Neural cell (in vitro differentiated cells): Measurements from ENCODE around the gene CCDC174. TPM values are rescaled to one million over a fixed set of nuclear protein-coding genes. Genes with fewer than 3 reads are reported as not detected.

Experiments
- H2AFZ ChIP-seq: fragments of 200-600, 300-800 bp; sonication (generic), shearing (Covaris generic); 2 replicates; pipeline ENCODE4 v1.6.0; 2014; ENCODE audit warnings: low read depth, mild to moderate bottlenecking, antibody characterized with exemption, low read length, moderate library complexity
- H3F3A ChIP-seq: fragments of 200-600 bp; shearing (Covaris generic); 2 replicates; pipeline ENCODE4 v1.6.1; 2016; ENCODE audit warnings: mild to moderate bottlenecking, moderate library complexity, mixed read lengths, antibody characterized with exemption, low read length; ENCODE audit not compliant: insufficient read depth, poor library complexity, severe bottlenecking
- H3K27ac ChIP-seq: fragments of 200-600, 300-800 bp; sonication (generic), shearing (Covaris generic); 2 replicates; pipeline ENCODE4 v1.5.1; 2014; ENCODE audit warnings: mild to moderate bottlenecking, low read length, moderate library complexity
- H3K27me3 ChIP-seq: fragments of 300-800, 200-600 bp; sonication (generic), shearing (Covaris generic); 2 replicates; pipeline ENCODE4 v1.6.0; 2014; ENCODE audit warnings: mild to moderate bottlenecking, low read depth, low read length, moderate library complexity; ENCODE audit not compliant: insufficient read depth
- H3K36me3 ChIP-seq: fragments of 300-800, 200-600 bp; sonication (generic), shearing (Covaris generic); 2 replicates; pipeline ENCODE4 v1.5.1; 2014; ENCODE audit warnings: mild to moderate bottlenecking, antibody characterized with exemption, low read length, moderate library complexity; ENCODE audit not compliant: insufficient read depth
- H3K4me2 ChIP-seq: fragments of 300-800, 200-600 bp; sonication (generic), shearing (Covaris generic); 2 replicates; pipeline ENCODE4 v1.6.0; 2014; ENCODE audit warnings: mild to moderate bottlenecking, low read length
- H3K4me3 ChIP-seq: fragments of 300-800, 200-600 bp; sonication (generic), shearing (Covaris generic); 2 replicates; pipeline ENCODE4 v1.5.1; 2014; ENCODE audit warnings: mild to moderate bottlenecking, low read length, moderate library complexity
- H3K79me2 ChIP-seq: fragments of 200-600 bp; shearing (Covaris generic); replicated peaks from 2 replicates; pipeline ENCODE4 v1.6.0; 2014; ENCODE audit warnings: mild to moderate bottlenecking, low read length, moderate library complexity; ENCODE audit not compliant: insufficient read depth
- H3K9ac ChIP-seq: fragments of 300-800, 200-600 bp; sonication (generic), shearing (Covaris generic); 2 replicates; pipeline ENCODE4 v1.6.1; 2016; ENCODE audit warnings: mild to moderate bottlenecking, low read length, mixed read lengths
- H3K9me2 ChIP-seq: fragments of 200-600 bp; shearing (Covaris generic); 2 replicates; pipeline ENCODE4 v1.6.1; 2016; ENCODE audit warnings: mild to moderate bottlenecking, low read length, mixed read lengths; ENCODE audit not compliant: insufficient read depth
- H3K9me3 ChIP-seq: fragments of 200-600, 300-800 bp; sonication (generic), shearing (Covaris generic); 2 replicates; pipeline ENCODE4 v1.6.1; 2016; ENCODE audit warnings: mild to moderate bottlenecking, mixed run types, low read length, moderate library complexity, mixed read lengths
- H4K20me1 ChIP-seq: fragments of 200-600 bp; shearing (Covaris generic); 2 replicates; pipeline ENCODE4 v1.6.1; 2016; ENCODE audit warnings: mild to moderate bottlenecking, mixed run types; ENCODE audit not compliant: insufficient read depth
- EP300 ChIP-seq: fragments of 450-650 bp; conservative IDR thresholded peaks from 2 replicates; pipeline ENCODE4 v1.6.1; 2014; ENCODE audit warnings: antibody characterized with exemption, mild to moderate bottlenecking, moderate library complexity; ENCODE audit not compliant: poor library complexity, severe bottlenecking
- EZH2 ChIP-seq: fragments of 200-600, 300-800 bp; shearing (Covaris generic), sonication (generic); IDR thresholded peaks from 2 replicates; pipeline ENCODE4 v1.6.1; 2014; ENCODE audit warnings: antibody characterized with exemption, low read length, borderline replicate concordance, mild to moderate bottlenecking; ENCODE audit not compliant: insufficient read depth, poor library complexity, severe bottlenecking
- MXI1 ChIP-seq: fragments of 450-650 bp; conservative IDR thresholded peaks from 2 replicates; pipeline ENCODE4 v1.6.1; 2014; ENCODE audit warnings: antibody characterized with exemption, mild to moderate bottlenecking; ENCODE audit not compliant: poor library complexity, severe bottlenecking
- POLR2AphosphoS5 ChIP-seq: IDR thresholded peaks from 2 replicates; pipeline ENCODE4 v1.6.1; 2012
- RAD21 ChIP-seq: fragments of 450-650 bp; conservative IDR thresholded peaks from 2 replicates; pipeline ENCODE4 v1.6.1; 2014; ENCODE audit warnings: antibody characterized with exemption, mild to moderate bottlenecking, moderate library complexity
- REST ChIP-seq: IDR thresholded peaks from 2 replicates; pipeline ENCODE4 v1.6.1; 2012; ENCODE audit warnings: borderline replicate concordance
- SMC3 ChIP-seq: fragments of 450-650 bp; conservative IDR thresholded peaks from 2 replicates; pipeline ENCODE4 v1.6.1; 2014; ENCODE audit warnings: antibody characterized with exemption, mild to moderate bottlenecking, moderate library complexity; ENCODE audit not compliant: poor library complexity
- TAF1 ChIP-seq: IDR thresholded peaks from 2 replicates; pipeline ENCODE4 v1.6.1; 2012; ENCODE audit warnings: low read depth
- polyA plus RNA-seq: library from polyadenylated mRNA; depleted of rRNA; stranded (reverse); fragments of >200 nt; gene quantifications from 2 replicates; pipeline ENCODE4 v1.2.3, GENCODE V29; 2014
- TF ChIP-seq, protein P1 (sequence below): fragments of 450-650 bp; IDR thresholded peaks from 2 replicates; pipeline ENCODE4 v1.5.1; 2014; ENCODE audit warnings: antibody characterized with exemption, mild to moderate bottlenecking, moderate library complexity; ENCODE audit not compliant: poor library complexity, severe bottlenecking

Gene CCDC174
- polyA plus RNA-seq, 1 donor from 2014 or later, result 18.0 TPM

DNA sequence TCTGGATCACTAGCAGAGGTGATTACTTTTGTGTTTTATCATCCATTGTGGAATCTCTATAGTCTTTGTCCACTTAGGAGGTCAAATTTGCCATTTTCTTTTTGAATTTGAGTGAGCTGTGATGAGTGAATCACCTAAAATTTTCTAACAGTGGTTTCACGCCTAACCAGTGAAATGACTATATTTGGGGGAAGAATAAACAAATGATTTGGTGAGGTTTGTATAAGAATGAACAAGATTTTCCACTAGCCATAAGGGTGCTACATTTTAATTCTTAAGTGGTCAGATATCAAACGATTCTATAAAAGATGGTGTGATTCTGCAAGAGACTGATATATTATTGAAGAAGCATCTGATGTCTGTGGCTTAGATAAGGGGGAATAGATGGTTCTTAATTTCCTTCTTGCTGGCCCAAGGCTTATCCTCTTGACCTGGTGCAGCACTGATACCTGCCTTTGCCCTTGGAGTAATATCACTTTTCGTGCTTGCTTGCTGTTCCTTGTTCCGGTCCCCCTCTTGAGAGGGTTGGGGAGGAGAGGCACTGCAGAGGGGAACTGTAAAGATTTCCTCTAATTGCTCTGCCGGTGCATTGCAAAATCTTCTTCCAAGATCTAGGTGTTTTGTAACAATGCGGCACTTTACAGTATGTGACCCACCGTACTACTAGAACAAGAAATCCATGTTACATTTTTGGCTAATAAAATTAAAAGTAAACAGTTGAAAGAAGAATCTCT lies 37.9 kb downstream of the CCDC174 start:
- H3K27me3 ChIP-seq, result no peaks in the 10 kb centered on the region
- H3K4me2 ChIP-seq, result no peak overlapping the region
- no peak for TF ChIP-seq EZH2
- no peak for TF ChIP-seq POLR2AphosphoS5
- TF ChIP-seq REST, result no peak
- TF ChIP-seq MXI1, result no peak
- no peak for TF ChIP-seq RAD21
- TF ChIP-seq, protein P1, sequence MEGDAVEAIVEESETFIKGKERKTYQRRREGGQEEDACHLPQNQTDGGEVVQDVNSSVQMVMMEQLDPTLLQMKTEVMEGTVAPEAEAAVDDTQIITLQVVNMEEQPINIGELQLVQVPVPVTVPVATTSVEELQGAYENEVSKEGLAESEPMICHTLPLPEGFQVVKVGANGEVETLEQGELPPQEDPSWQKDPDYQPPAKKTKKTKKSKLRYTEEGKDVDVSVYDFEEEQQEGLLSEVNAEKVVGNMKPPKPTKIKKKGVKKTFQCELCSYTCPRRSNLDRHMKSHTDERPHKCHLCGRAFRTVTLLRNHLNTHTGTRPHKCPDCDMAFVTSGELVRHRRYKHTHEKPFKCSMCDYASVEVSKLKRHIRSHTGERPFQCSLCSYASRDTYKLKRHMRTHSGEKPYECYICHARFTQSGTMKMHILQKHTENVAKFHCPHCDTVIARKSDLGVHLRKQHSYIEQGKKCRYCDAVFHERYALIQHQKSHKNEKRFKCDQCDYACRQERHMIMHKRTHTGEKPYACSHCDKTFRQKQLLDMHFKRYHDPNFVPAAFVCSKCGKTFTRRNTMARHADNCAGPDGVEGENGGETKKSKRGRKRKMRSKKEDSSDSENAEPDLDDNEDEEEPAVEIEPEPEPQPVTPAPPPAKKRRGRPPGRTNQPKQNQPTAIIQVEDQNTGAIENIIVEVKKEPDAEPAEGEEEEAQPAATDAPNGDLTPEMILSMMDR, result no peak
- no peak for TF ChIP-seq TAF1
- TF ChIP-seq EP300, result no peak
- no peak for TF ChIP-seq SMC3
- no peaks in the 10 kb centered on the region for H3K36me3 ChIP-seq
- H3K4me3 ChIP-seq, result no peak overlapping the region
- H3K79me2 ChIP-seq, result no peaks in the 10 kb centered on the region
- H4K20me1 ChIP-seq, result no peaks in the 10 kb centered on the region
- H3K9me2 ChIP-seq, result no peaks in the 10 kb centered on the region
- H3K9ac ChIP-seq, result no peak overlapping the region
- no peak overlapping the region for H2AFZ ChIP-seq
- no peak overlapping the region for H3K27ac ChIP-seq
- no peaks in the 10 kb centered on the region for H3F3A ChIP-seq
- no peaks in the 10 kb centered on the region for H3K9me3 ChIP-seq

DNA sequence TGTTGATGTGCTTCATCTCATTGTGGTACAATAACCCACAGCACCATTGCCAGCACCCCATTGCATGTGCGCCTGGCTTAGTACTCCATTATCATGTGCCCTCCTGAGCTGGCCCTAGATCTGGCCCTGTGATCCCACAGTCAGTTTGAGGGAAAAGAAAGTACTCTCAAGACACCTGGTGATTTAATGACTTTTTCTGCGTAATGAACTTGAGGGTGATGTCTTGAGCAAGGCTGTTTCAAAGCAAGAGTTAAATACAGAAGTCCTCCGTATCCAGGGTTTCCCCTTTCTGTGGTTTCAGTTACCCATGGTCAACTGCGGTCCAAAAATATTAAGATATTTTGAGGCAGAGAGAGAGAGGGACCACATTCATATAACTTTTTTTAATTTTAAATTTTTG lies 39.7 kb downstream of the CCDC174 start:
- Histone ChIP-seq H3K9ac (no peak overlapping the region), H3K4me2 (no peak overlapping the region), H3K27ac (no peak overlapping the region), H3F3A (no peaks in the 10 kb centered on the region), H3K9me3 (no peaks in the 10 kb centered on the region), H3K9me2 (no peaks in the 10 kb centered on the region), H4K20me1 (no peaks in the 10 kb centered on the region), H3K27me3 (no peaks in the 10 kb centered on the region), H3K4me3 (no peak overlapping the region), H3K79me2 (no peaks in the 10 kb centered on the region), H3K36me3 (no peaks in the 10 kb centered on the region), H2AFZ (no peak overlapping the region)
- no peak for TF ChIP-seq MXI1
- no peak for TF ChIP-seq EZH2
- no peak for TF ChIP-seq TAF1
- no peak for TF ChIP-seq RAD21
- TF ChIP-seq SMC3, result no peak
- TF ChIP-seq REST, result no peak
- TF ChIP-seq, protein P1, result no peak
- TF ChIP-seq POLR2AphosphoS5, result no peak
